ENCODE data around the gene COL4A6. TPM values are rescaled to one million over a fixed set of nuclear protein-coding genes. Genes with fewer than 3 reads are reported as not detected.

COL4A6 gene
- total RNA-seq, 1 experiment from 2014 or later: not detected

- in situ Hi-C loops (cut with HindIII; ENCODE audit: low pct_unique_long_range_greater_than_20kb, low sequenced_read_pairs): no loop called here
- no peak for DNase-seq (ENCODE audit: low read depth, low spot score)
Measured at GRCh38 chrX:108257556-108257955, 180.7 kb downstream of the COL4A6 start.

- no peak for DNase-seq (ENCODE audit: low read depth, low spot score)
- in situ Hi-C loops (cut with HindIII; ENCODE audit: low pct_unique_long_range_greater_than_20kb, low sequenced_read_pairs): no loop called here
Measured at GRCh38 chrX:108254636-108255035, 183.6 kb downstream of the COL4A6 start.

GRCh38 chrX:108250654-108251579 lies 187.3 kb downstream of the COL4A6 start:
- no peak for DNase-seq (ENCODE audit: low read depth, low spot score)
- in situ Hi-C loops (cut with HindIII; ENCODE audit: low pct_unique_long_range_greater_than_20kb, low sequenced_read_pairs): no loop called here

GRCh38 chrX:108246304-108246954 lies 191.8 kb downstream of the COL4A6 start:
- DNase-seq (ENCODE audit: low read depth, low spot score): peak; percentile 2
- in situ Hi-C loops (cut with HindIII; ENCODE audit: low pct_unique_long_range_greater_than_20kb, low sequenced_read_pairs): no loop called here

- DNase-seq (ENCODE audit: low read depth, low spot score): no peak
- in situ Hi-C loops (cut with HindIII; ENCODE audit: low pct_unique_long_range_greater_than_20kb, low sequenced_read_pairs): no loop called here
Measured at GRCh38 chrX:108245462-108245861, 192.8 kb downstream of the COL4A6 start.

- no peak for DNase-seq (ENCODE audit: low read depth, low spot score)
- in situ Hi-C loops (cut with HindIII; ENCODE audit: low pct_unique_long_range_greater_than_20kb, low sequenced_read_pairs): no loop called here
Measured at GRCh38 chrX:108235986-108236385, 202.2 kb downstream of the COL4A6 start.

- no peak for DNase-seq (ENCODE audit: low read depth, low spot score)
- in situ Hi-C loops (cut with HindIII; ENCODE audit: low pct_unique_long_range_greater_than_20kb, low sequenced_read_pairs): no loop called here
Measured at GRCh38 chrX:108230574-108230973, 207.6 kb downstream of the COL4A6 start.

GRCh38 chrX:108224727-108225621 lies 213.2 kb downstream of the COL4A6 start:
- in situ Hi-C loops (cut with HindIII; ENCODE audit: low pct_unique_long_range_greater_than_20kb, low sequenced_read_pairs): no loop called here
- DNase-seq (ENCODE audit: low read depth, low spot score): peak; percentile 55

- no peak for DNase-seq (ENCODE audit: low read depth, low spot score)
- in situ Hi-C loops (cut with HindIII; ENCODE audit: low pct_unique_long_range_greater_than_20kb, low sequenced_read_pairs): no loop called here
Measured at GRCh38 chrX:108224218-108224617, 214.0 kb downstream of the COL4A6 start.

GRCh38 chrX:108223585-108223984 lies 214.6 kb downstream of the COL4A6 start:
- in situ Hi-C loops (cut with HindIII; ENCODE audit: low pct_unique_long_range_greater_than_20kb, low sequenced_read_pairs): no loop called here
- no peak for DNase-seq (ENCODE audit: low read depth, low spot score)

- in situ Hi-C loops (cut with HindIII; ENCODE audit: low pct_unique_long_range_greater_than_20kb, low sequenced_read_pairs): no loop called here
- DNase-seq (ENCODE audit: low read depth, low spot score): no peak
Measured at GRCh38 chrX:108221301-108221864, 216.8 kb downstream of the COL4A6 start.

- DNase-seq (ENCODE audit: low read depth, low spot score): no peak
- in situ Hi-C loops (cut with HindIII; ENCODE audit: low pct_unique_long_range_greater_than_20kb, low sequenced_read_pairs): no loop called here
Measured at GRCh38 chrX:108219949-108220601, 218.1 kb downstream of the COL4A6 start.

GRCh38 chrX:108217876-108218275 lies 220.3 kb downstream of the COL4A6 start:
- in situ Hi-C loops (cut with HindIII; ENCODE audit: low pct_unique_long_range_greater_than_20kb, low sequenced_read_pairs): no loop called here
- DNase-seq (ENCODE audit: low read depth, low spot score): no peak

- DNase-seq (ENCODE audit: low read depth, low spot score): no peak
- in situ Hi-C loops (cut with HindIII; ENCODE audit: low pct_unique_long_range_greater_than_20kb, low sequenced_read_pairs): no loop called here
Measured at GRCh38 chrX:108216919-108217571, 221.2 kb downstream of the COL4A6 start.

GRCh38 chrX:108216405-108216804 lies 221.8 kb downstream of the COL4A6 start:
- DNase-seq (ENCODE audit: low read depth, low spot score): peak; percentile 58

GRCh38 chrX:108211301-108211700 lies 226.9 kb downstream of the COL4A6 start:
- in situ Hi-C loops (cut with HindIII; ENCODE audit: low pct_unique_long_range_greater_than_20kb, low sequenced_read_pairs): no loop called here
- DNase-seq (ENCODE audit: low read depth, low spot score): no peak

More at GRCh38 chrX:108216405-108216804, 221.8 kb downstream of the COL4A6 start:
- in situ Hi-C loops (cut with HindIII; ENCODE audit: low pct_unique_long_range_greater_than_20kb, low sequenced_read_pairs): no loop called here

Measured in SK-MEL-5 (cell line).